Inferior parietal cortex (tissue), 1 donor: ENCODE data around the gene FNDC11.
"Not testable (repeated sequence)": the region's sequence is repeated elsewhere in the genome, so short reads cannot be mapped to it uniquely, and the experiment has no call there.

Source experiments
- DNase-seq: peaks from one replicate; pipeline ENCODE4 v3.0.0-alpha.2; 2016; ENCODE audit errors: extremely low spot score

The FNDC11 gene

DNA sequence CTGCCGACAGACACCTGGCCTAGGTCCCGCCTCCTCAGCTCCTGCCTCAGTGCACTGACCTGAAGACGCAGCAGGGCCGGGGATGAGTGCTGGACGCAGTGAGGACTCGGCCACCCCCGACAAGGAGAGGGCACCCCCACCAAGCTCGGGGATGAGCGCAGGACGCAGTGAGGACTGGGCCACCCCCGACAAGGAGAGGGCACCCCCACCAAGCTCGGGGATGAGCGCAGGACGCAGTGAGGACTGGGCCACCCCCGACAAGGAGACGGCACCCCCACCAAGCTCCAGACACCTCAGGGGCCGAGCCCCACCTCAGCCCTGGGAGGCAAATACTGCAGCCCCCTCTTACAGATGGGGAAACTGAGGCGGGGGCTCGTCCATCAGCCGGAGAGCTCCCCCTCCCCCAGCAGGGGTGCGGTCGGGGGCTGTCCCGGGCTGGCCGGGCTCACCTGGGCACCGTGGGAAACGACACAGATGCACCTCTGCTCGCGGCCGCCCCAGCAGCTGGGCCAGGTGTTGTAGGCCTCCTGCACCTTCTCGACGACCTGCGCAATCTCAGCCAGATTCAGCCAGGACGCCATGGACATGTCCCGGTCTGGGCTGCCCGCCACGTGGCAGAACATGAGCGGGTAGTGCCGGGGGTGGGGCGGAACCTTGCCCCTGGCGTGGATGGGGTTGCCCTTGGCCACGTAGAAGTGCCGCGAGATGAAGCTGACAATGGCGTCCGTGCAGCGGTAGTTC is 12.6 kb downstream of the FNDC11 start:
- DNase-seq = no peak

GRCh38 chr20:63567136-63567385 is 13.1 kb downstream of the FNDC11 start:
- no peak for DNase-seq

DNA sequence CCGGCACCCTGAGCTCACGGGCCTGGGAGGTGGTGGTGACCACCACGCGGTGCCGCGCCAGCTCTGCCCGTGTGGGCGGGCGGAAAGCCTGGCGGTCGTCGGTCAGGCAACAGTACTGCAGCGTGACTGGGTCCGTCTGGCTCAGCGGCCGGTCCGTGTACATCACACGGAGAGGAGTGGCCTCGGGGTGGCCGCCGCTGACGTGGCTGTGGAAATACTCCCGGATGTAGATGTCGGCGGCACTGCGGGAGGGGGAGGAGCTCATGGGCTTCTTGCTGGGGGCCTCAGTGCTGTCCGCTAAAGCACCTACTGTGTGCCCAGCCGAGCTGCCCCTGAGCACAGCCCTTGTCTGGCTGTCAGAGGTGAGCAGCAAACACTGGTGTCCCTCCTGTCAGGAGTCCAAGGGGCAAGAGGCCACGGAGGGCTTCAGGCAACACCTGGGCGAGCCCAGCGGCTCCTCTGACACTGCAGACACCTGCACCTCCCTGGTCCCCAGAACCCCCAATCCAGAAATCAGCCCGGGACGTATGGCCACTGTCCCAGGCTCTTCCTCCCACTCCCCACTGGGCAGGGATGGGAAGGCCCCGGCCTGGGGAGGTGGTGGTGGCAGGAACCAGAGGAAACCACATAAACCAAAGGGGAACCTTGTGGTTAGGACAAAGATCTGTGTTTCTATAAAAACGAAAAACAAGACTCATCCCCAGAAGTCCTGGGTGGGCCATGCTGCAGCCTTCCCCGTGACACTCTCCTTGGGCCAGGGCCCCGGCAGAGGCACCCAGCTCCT is 13.6 kb downstream of the FNDC11 start:
- peak; percentile 6 for DNase-seq

GRCh38 chr20:63568170-63568981 is 14.4 kb downstream of the FNDC11 start:
- DNase-seq = no peak

- DNase-seq = no peak
Observed at GRCh38 chr20:63568986-63569949, 15.3 kb downstream of the FNDC11 start.

DNA sequence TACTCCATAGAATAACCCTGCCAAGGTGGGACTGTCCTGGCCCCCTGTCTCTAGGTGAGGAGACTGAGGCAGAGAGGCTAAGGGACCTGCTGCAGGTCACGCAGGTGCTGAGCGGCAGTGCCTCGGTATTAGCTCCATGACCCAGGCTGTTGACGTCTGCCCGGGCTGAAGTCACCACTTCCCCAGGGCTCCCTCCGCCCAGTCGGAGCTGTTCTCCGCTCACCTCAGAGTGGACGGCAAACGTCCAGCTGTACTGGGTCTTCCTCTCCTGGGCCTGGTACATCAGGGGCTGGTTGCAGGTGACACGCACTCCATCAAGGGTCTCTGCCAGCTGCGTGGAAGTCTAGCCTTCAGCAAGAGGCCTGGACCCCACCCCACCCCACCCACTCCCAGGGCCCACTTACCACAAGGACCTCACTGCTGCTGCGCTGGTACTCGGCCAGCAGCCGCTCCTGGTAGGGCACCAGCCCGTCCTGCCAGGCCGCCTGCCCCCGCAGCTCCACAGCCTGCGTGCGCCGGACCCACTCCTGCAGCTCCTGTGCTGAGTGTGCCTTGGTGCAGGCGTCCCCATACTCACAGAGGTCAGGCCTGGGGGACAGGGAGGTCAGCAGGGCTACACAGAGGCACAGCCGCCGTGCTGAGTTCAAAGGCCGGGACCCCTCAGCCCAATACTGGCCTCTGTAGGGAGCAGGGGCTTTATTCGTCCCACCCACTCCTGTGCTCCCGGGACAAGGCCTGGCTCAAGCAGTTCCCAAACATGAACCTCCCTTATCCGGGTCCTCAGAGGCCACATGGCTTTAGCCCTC is 16.5 kb downstream of the FNDC11 start:
- DNase-seq = no peak

DNA sequence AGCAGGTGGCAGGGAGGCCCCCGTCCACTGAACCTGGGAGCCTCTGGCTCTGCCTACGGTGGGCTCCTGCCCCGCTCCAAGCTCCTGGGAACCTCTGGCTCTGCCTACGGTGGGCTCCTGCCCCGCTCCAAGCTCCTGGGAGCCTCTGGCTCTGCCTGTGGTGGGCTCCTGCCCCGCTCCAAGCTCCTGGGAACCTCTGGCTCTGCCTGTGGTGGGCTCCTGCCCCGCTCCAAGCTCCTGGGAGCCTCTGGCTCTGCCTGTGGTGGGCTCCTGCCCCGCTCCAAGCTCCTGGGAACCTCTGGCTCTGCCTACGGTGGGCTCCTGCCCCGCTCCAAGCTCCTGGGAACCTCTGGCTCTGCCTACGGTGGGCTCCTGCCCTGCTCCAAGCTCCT is 17.1 kb downstream of the FNDC11 start:
- not testable (repeated sequence) for DNase-seq

DNA sequence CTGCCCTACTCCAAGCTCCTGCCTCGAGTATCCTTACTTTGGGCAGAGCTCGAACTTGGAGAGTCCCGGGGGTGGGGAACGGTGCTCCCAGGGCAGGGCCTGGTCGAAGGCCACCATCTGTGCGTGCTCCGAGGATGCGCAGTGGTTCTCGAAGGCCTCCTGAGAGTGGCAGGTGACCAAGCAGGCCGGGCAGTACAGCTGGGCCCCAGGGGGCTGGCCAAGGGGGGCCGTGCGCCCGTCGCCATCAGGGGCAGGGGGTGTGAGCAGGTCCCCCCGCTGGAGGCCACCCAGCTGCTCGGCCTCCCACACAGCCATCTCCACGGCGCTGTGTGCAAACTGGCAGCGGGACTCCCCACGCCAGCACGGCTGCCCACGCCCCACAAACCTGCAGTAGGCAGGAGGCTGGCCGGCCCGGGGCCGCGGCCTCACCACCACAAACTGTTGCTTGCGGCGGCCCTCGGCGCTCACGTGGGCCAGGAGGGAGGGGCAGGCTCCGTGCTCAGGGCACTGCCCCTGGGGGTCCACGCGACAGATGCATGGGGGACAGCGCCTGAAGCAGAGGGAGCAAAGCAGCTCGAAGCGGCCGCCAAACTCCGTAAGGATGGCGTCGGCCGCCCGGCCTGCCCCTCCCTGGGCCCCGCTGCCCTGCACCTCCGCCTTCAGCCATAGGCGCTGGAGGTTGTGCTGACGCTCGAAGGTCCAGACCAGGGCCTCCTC is 18.3 kb downstream of the FNDC11 start:
- no peak for DNase-seq

DNA sequence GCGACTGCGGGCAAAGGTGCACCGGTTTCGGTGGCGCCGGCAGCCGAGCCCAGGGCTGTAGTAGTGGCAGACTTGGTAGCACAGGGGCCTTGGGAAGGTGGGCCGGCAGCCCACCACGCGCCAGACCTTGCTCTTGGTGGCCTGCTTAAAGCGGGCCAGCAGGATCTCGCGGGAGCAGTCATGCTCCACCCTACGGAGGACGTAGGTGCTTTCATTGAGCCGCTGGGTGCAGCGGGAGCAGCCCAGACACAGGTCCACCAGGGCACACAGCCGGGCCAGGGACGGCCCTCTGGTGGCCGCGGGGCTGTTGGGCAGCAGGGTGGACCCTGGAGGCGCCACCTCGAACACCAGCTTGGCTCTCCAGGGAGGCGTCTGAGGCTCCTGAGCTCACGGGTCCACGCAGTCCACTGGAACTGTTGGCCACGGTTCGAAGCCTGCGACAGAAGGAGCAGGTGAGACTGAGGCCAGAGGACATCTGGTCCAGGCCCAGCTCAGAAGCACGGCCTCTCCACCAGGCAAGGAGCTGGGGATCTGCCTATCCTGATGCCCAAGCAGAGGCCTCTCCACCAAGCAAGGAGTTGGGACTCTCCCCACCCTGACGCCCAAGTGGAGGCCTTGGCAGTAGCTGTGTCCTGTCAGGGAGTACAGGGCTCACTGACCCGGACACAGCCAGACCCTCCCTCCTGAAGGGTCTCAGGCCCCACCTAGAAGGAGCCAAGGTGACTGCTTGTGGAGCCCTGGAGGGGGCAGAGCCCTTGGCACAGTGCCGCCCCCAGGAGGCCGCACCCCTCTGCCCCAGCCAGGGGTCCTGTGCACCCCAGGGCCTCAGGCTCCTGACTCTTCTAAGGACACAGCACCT is 19.1 kb downstream of the FNDC11 start:
- no peak for DNase-seq

DNA sequence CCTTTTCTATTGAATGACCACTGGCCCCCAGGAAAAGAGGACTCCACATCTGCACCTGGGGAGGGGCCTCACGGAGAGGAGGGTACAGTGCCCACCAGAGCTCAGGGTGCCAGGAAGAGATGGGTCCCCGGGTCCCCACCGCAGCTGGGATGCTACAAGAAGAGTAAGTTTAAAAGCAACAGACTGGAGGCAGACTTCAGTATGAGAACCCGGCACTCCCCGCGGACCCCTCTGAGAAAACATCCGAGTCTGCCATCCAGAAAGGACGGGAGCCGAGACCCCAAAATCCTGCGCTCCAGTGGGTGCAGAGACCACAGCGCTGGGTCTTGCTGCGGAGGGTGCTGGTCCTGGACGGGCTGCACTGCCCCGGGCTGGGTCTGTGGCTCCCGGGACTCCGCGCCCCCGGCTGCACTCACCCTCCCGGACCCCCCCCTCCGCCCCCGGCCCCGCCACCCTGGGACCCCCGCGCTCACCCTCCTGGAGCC is 19.7 kb downstream of the FNDC11 start:
- DNase-seq = no peak

- no peak for DNase-seq
Observed at GRCh38 chr20:63574156-63574828, 20.3 kb downstream of the FNDC11 start, which contains the start of gene HELZ2. Gene HELZ2, minus strand, starts transcription at chr20:63574239. Its CDS starts 1,854 bp downstream, at chr20:63572385.

DNA sequence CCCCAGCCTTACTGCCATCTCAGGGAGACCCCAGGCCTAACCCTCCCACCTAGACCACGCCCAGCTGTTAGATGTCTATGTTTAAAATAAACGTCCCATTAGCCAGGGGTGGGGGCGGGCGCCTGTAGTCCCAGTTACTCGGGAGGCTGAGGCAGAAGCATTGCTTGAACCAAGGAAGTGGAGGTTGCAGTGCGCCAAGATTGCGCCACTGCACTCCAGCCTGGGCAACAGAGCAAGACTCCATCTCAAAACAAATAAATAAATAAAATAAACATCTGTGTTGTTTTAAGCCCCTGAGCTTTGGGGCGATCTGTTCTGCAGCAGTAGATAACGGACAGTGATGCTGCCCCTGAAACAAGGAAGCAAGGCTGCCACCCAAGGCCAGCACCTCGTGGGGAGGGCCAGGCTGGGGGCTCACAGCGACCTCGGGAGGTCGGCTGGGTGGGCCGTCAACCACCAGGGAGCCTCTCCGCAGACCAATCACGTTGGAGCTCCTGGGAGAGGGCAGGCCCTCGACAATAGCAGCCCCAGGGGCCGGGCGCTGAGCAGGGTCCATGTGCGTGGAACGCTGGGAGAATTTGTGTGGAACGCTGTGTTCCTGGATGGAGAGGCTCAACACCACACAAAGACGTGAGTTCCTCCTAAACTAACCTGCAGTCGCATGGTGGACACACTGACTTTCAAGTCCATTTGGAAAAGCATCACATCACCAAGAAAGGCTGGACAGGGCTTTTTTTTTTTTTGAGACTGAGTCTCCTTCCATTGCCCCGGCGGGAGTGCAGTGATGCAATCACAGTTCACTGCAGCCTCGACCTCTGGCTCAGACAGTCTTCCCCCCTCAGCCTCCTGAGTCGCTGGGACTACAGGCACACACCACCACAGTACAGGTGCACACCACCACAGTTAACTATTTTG is 21.1 kb downstream of the FNDC11 start:
- DNase-seq = no peak

DNA sequence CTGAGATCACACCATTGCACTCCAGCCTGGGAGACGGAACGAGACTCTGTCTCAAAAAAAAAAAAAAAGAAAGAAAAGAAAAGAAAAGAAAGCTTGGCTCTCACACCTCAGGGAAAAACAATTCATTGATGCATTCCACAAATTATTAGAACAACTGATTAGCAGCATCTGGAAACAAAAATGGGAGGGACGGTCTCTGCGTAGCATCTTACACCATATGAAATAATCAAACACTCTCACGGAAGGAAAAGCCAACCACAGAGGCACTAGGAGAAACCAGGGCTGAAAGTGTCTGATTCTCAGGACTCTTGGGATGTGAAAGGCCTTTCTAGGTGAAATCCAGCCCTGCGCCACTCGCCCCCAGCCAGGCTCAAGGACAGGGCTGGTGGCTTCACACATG is 22.4 kb downstream of the FNDC11 start:
- DNase-seq = no peak

DNA sequence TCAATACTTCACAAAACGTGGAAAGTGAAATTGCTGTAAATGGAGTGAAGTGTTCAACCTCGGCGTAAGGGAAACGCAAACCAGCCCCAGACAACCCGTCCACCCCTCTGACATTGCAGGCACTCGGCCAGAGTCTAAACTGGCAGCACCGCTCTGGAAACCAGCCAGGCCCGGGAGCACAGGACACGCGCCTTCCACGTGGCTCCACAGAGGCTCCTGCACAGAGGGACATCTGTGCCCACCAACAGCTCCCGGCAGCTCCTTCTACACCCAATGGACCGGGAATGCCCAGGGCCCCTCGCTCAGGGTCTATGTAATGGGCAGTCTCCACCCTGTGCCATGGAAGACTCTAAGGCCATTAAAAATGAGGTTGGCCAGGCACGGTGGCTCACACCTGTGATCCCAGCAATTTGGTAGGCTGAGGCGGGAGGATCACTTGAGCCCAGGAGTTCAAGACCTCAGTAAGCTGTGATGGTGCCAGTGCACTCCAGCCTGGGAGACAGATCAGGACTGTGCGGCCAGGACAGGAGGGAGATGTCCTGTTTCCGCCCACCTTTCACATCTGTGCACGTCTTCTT is 23.4 kb downstream of the FNDC11 start:
- no peak for DNase-seq

GRCh38 chr20:63578224-63579016 is 24.5 kb downstream of the FNDC11 start:
- no peak for DNase-seq
